Measurements from ENCODE around the gene MARK2.

Gene MARK2

DNA sequence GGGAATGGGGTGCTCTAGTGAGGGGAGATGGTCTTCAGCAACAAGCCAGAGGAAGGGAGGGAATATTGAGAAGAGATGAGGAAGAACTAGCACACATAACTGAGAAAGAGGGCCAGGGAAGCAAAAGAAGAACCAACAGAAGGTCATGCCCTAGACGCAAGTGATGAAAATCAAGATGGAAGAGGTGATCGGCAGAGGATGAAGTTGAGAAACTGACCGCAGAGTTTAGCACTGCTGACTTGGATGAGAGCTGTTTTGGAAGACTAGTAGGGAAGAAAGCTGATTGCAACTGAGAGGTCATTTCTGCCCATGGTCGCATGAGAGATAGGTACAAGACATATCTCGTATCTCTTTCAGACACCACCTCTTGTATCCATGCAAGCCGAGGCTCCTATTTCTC, 22.7 kb upstream of the MARK2 start:
- H3K4me1 ChIP-seq, result peaks cover 3% of the 10 kb centered on the region
- H3K4me3 ChIP-seq (ENCODE audit: low read depth, low read length), result no peak overlapping the region
- no peak overlapping the region for H3K9ac ChIP-seq
- H3K36me3 ChIP-seq (ENCODE audit: control insufficient read depth, insufficient read depth, low read length), result no peaks in the 10 kb centered on the region
- H3K27me3 ChIP-seq (ENCODE audit: control insufficient read depth, insufficient read depth, low read length), result no peaks in the 10 kb centered on the region
- TF ChIP-seq, protein P1, sequence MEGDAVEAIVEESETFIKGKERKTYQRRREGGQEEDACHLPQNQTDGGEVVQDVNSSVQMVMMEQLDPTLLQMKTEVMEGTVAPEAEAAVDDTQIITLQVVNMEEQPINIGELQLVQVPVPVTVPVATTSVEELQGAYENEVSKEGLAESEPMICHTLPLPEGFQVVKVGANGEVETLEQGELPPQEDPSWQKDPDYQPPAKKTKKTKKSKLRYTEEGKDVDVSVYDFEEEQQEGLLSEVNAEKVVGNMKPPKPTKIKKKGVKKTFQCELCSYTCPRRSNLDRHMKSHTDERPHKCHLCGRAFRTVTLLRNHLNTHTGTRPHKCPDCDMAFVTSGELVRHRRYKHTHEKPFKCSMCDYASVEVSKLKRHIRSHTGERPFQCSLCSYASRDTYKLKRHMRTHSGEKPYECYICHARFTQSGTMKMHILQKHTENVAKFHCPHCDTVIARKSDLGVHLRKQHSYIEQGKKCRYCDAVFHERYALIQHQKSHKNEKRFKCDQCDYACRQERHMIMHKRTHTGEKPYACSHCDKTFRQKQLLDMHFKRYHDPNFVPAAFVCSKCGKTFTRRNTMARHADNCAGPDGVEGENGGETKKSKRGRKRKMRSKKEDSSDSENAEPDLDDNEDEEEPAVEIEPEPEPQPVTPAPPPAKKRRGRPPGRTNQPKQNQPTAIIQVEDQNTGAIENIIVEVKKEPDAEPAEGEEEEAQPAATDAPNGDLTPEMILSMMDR (IDR thresholded peaks at IDR 0.05), result no peak
- H3K27ac ChIP-seq, result no peak overlapping the region
- no peaks in the 10 kb centered on the region for H3K9me3 ChIP-seq (ENCODE audit: control insufficient read depth, low read length)
- H2AFZ ChIP-seq, result no peak overlapping the region
- no peaks in the 10 kb centered on the region for H3K79me2 ChIP-seq
- no peak overlapping the region for H3K4me2 ChIP-seq (ENCODE audit: low read length)

DNA sequence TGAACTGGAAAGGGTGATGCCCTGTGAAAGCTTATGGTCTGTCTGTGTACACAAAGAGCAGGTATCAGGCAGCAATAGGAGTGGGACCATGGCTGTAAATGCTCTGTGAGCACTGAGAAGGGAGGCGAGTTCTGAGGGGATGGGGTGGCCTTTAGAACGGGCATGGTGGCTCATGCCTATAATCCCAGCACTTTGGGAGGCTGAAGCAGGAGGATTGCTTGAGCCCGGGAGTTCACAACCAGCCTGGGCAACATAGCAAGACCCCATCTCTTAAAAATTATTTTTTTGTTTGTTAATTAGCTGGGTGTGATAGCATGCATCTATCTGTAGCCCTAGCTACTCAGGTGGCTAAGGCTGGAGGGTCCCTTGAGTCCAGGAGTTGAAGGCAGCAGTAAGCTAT, 22.2 kb upstream of the MARK2 start:
- Histone ChIP-seq H3K4me1 (peaks cover 3% of the 10 kb centered on the region), H3K27me3 (ENCODE audit: control insufficient read depth, insufficient read depth, low read length) (no peaks in the 10 kb centered on the region), H3K9ac (no peak overlapping the region), H3K9me3 (ENCODE audit: control insufficient read depth, low read length) (no peaks in the 10 kb centered on the region), H3K4me2 (ENCODE audit: low read length) (no peak overlapping the region), H3K27ac (no peak overlapping the region), H3K36me3 (ENCODE audit: control insufficient read depth, insufficient read depth, low read length) (no peaks in the 10 kb centered on the region), H2AFZ (no peak overlapping the region), H3K4me3 (ENCODE audit: low read depth, low read length) (no peak overlapping the region), H3K79me2 (no peaks in the 10 kb centered on the region)
- TF ChIP-seq, protein P1 (IDR thresholded peaks at IDR 0.05), result no peak

DNA sequence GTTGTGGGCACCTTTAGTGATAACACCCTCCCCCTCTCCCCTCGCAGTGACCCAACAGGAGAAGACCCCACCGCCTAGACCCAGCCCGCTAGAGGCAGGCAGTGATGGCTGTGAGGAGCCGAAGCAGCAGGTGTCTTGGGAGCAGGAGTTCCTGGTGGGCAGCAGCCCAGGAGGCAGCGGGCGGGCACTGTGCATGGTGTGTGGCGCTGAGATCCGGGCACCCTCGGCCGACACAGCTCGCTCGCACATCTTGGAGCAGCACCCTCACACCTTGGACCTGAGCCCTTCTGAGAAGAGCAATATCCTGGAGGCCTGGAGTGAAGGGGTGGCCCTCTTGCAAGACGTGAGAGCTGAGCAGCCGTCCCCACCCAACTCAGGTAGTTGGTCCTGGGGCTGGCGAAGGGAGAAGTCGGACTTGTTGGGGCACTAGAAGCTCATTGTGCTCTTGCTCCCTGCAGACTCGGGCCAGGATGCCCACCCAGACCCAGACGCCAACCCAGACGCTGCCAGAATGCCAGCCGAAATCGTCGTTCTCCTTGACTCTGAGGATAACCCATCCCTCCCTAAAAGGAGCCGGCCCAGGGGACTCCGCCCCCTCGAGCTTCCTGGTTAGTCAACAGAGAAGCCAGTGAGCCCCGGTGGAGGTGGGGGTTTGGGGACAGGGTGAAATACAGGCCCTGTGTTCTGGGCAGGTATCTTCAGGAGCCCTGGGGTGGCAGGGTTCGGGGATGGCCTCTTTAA, 21.0 kb upstream of the MARK2 start:
- Histone ChIP-seq H3K27me3 (ENCODE audit: control insufficient read depth, insufficient read depth, low read length) (no peaks in the 10 kb centered on the region), H3K4me2 (ENCODE audit: low read length) (no peak overlapping the region), H3K9ac (no peak overlapping the region), H3K4me1 (peaks cover 3% of the 10 kb centered on the region), H3K4me3 (ENCODE audit: low read depth, low read length) (no peak overlapping the region), H3K27ac (no peak overlapping the region), H3K36me3 (ENCODE audit: control insufficient read depth, insufficient read depth, low read length) (no peaks in the 10 kb centered on the region), H3K79me2 (no peaks in the 10 kb centered on the region), H3K9me3 (ENCODE audit: control insufficient read depth, low read length) (no peaks in the 10 kb centered on the region), H2AFZ (no peak overlapping the region)
- TF ChIP-seq, protein P1 (IDR thresholded peaks at IDR 0.05), result no peak

DNA sequence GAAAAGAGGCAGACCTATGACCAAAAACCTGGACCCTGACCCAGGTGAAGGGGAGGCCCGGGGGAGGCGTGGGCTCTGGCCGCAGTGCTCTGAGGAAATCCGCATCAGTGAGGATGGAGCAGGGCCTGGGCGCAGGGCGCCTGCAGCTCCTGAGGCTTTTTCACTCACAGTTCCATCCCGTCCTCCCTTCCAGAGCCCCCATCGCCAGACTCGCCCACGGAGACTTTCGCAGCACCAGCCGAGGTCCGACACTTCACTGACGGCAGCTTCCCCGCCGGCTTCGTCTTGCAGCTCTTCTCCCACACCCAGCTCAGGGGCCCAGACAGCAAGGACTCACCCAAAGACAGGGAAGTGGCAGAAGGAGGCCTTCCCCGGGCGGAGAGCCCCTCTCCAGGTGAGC, 20.3 kb upstream of the MARK2 start:
- Histone ChIP-seq H3K27ac (no peak overlapping the region), H3K36me3 (ENCODE audit: control insufficient read depth, insufficient read depth, low read length) (no peaks in the 10 kb centered on the region), H3K9me3 (ENCODE audit: control insufficient read depth, low read length) (no peaks in the 10 kb centered on the region), H3K4me3 (ENCODE audit: low read depth, low read length) (no peak overlapping the region), H3K79me2 (no peaks in the 10 kb centered on the region), H3K9ac (no peak overlapping the region), H3K4me2 (ENCODE audit: low read length) (no peak overlapping the region), H2AFZ (no peak overlapping the region), H3K4me1 (peaks cover 3% of the 10 kb centered on the region), H3K27me3 (ENCODE audit: control insufficient read depth, insufficient read depth, low read length) (no peaks in the 10 kb centered on the region)
- TF ChIP-seq, protein P1 (IDR thresholded peaks at IDR 0.05), result no peak

DNA sequence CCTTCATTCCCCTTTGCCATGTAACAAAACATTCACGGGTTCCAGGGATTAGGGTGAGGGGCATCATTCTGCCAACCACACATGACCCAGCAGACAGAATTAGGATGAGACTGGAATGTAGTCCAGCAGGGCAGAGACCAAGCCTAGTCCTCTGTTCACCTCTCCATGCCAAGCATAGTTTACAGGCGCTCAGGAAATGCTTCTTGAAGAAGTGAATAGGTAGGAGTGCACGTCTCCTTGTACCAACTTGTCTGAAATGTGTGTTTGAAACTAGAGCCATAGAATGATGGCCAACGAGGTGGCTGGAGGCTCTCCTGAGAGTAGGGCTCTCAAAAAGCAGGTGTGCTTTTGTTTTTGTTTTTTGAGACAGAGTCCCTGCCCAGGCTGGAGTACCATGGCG, 17.5 kb upstream of the MARK2 start:
- Histone ChIP-seq H3K9ac (no peak overlapping the region), H3K4me2 (ENCODE audit: low read length) (no peak overlapping the region), H3K27me3 (ENCODE audit: control insufficient read depth, insufficient read depth, low read length) (no peaks in the 10 kb centered on the region), H3K4me3 (ENCODE audit: low read depth, low read length) (no peak overlapping the region), H3K4me1 (no peaks in the 10 kb centered on the region), H3K9me3 (ENCODE audit: control insufficient read depth, low read length) (no peaks in the 10 kb centered on the region), H3K79me2 (no peaks in the 10 kb centered on the region), H3K36me3 (ENCODE audit: control insufficient read depth, insufficient read depth, low read length) (no peaks in the 10 kb centered on the region), H2AFZ (no peak overlapping the region), H3K27ac (no peak overlapping the region)
- TF ChIP-seq, protein P1 (IDR thresholded peaks at IDR 0.05), result no peak

Measured in parathyroid adenoma (tissue), 2 donors.